K562 (cell line): ENCODE results near the gene OSBPL7. TPM values are rescaled to one million over a fixed set of nuclear protein-coding genes. Genes with fewer than 3 reads are reported as not detected.

Source experiments
- CAMTA2 ChIP-seq: fragments of 250-450 bp; sonication (Bioruptor Pico); conservative IDR thresholded peaks from 2 replicates; pipeline ENCODE4 v1.5.1; 2022
- CTBP1 ChIP-seq: fragments of 450-650 bp; IDR thresholded peaks from 2 replicates; pipeline ENCODE4 v1.6.1; 2016; ENCODE audit warnings: borderline replicate concordance
- HSF4 ChIP-seq: fragments of 250-450 bp; sonication (Bioruptor Pico); IDR thresholded peaks from 2 replicates; pipeline ENCODE4 v2.1.2; 2022; ENCODE audit warnings: mild to moderate bottlenecking, moderate library complexity, borderline replicate concordance
- ILK ChIP-seq: fragments of 450-650 bp; IDR thresholded peaks from 2 replicates; pipeline ENCODE4 v1.6.1; 2016; ENCODE audit warnings: missing genetic modification characterization, low read depth, mild to moderate bottlenecking, missing compliant biosample characterization, moderate library complexity, borderline replicate concordance
- MTF1 ChIP-seq: fragments of 250-450 bp; sonication (Bioruptor Pico); IDR thresholded peaks from 2 replicates; pipeline ENCODE4 v1.9.0; 2021; ENCODE audit warnings: moderate library complexity, mild to moderate bottlenecking, inconsistent platforms, borderline replicate concordance
- MYBL2 ChIP-seq, 2 experiments: fragments of 450-650 bp in 1 of 2; sonication (generic) in 1 of 2; formaldehyde crosslinking in 1 of 2; IDR thresholded peaks; 2 replicates each; pipeline versions ENCODE4 v1.6.1 to v1.8.1; 2017 to 2022; ENCODE audit warnings: borderline replicate concordance in 1 of 2, inconsistent platforms in 1 of 2, low read depth in 1 of 2, mild to moderate bottlenecking in 1 of 2, missing genetic modification reagents in 1 of 2, moderate library complexity in 1 of 2
- NCOA2 ChIP-seq, 2 experiments: fragments of 450-650 bp; IDR thresholded peaks; 2 replicates each; pipeline ENCODE4 v1.6.1; 2018; ENCODE audit warnings: mild to moderate bottlenecking in 2 of 2, moderate library complexity in 1 of 2; ENCODE audit not compliant: partially characterized antibody in 2 of 2
- NFIX ChIP-seq: fragments of 250-450 bp; sonication (Bioruptor Pico); IDR thresholded peaks from 2 replicates; pipeline ENCODE4 v1.4.0; 2020; ENCODE audit warnings: low read depth, mild to moderate bottlenecking, moderate library complexity
- POLR3G ChIP-seq: IDR thresholded peaks from 2 replicates; pipeline ENCODE4 v1.6.1; 2011; ENCODE audit not compliant: insufficient read length, insufficient replicate concordance; ENCODE audit errors: extremely low read depth
- RBM17 ChIP-seq: fragments of 200-400 bp; formaldehyde crosslinking; IDR thresholded peaks from 2 replicates; pipeline ENCODE4 v1.6.1; 2017; ENCODE audit warnings: low read depth, mild to moderate bottlenecking, low read length, borderline replicate concordance
- RCOR1 ChIP-seq, 2 experiments: IDR thresholded peaks; 2 replicates each; pipeline ENCODE4 v1.6.1; 2012; ENCODE audit warnings: low read depth in 2 of 2, low read length in 2 of 2, borderline replicate concordance in 1 of 2, improper control_type of control experiment in 1 of 2
- SMARCA5 ChIP-seq: fragments of 450-650 bp; IDR thresholded peaks from 2 replicates; pipeline ENCODE4 v1.6.1; 2016
- SMARCE1 ChIP-seq: fragments of 450-650 bp; IDR thresholded peaks from 2 replicates; pipeline ENCODE4 v1.7.1; 2016; ENCODE audit warnings: mild to moderate bottlenecking
- STAG1 ChIP-seq: sonication (generic); formaldehyde crosslinking; IDR thresholded peaks from 2 replicates; pipeline ENCODE4 v1.5.0; 2020; ENCODE audit warnings: missing genetic modification reagents, borderline replicate concordance
- TOE1 ChIP-seq, 2 experiments: fragments of 450-650 bp in 1 of 2; sonication (generic) in 1 of 2; formaldehyde crosslinking in 1 of 2; IDR thresholded peaks; 2 replicates each; pipeline versions ENCODE4 v1.7.1 to v1.8.0; 2016 to 2022; ENCODE audit warnings: borderline replicate concordance in 2 of 2, mild to moderate bottlenecking in 2 of 2, antibody characterized with exemption in 1 of 2, inconsistent platforms in 1 of 2, low read depth in 1 of 2, missing genetic modification reagents in 1 of 2, moderate library complexity in 1 of 2
- ZNF274 ChIP-seq: IDR thresholded peaks from 2 replicates; pipeline ENCODE4 v1.6.1; 2011; ENCODE audit warnings: low read depth, mild to moderate bottlenecking, low read length, moderate library complexity, borderline replicate concordance
- ZNF79 ChIP-seq: fragments of 250-450 bp; sonication (Bioruptor Pico); IDR thresholded peaks from 2 replicates; pipeline ENCODE4 v1.4.0; 2020; ENCODE audit warnings: low read depth, mild to moderate bottlenecking, moderate library complexity
- polyA plus RNA-seq, 8 experiments: library from polyadenylated mRNA; depleted of rRNA in 4 of 8; stranded (reverse) in 5 of 8; unstranded in 3 of 8; fragments of >200 nt; fragmentation: Nextera tagmentation in 2 of 8; fragmentation: Illumina TruSeq in 1 of 8; extraction: Ambion mirVana in 2 of 8; extraction: Trizol in 1 of 8; gene quantifications; 2 replicates each; pipeline versions ENCODE4 v1.2.1 to v1.2.3, GENCODE V29; 2011 to 2014; ENCODE audit warnings: inconsistent platforms in 1 of 8, missing spikeins in 1 of 8
- total RNA-seq, 7 experiments: library from RNA; depleted of rRNA in 6 of 7; stranded (reverse); fragments of >200 nt in 6 of 7; fragmentation: Illumina TruSeq in 2 of 7; extraction: Trizol in 2 of 7; gene quantifications; 2 replicates each; pipeline versions ENCODE4 v1.2.1 to v1.2.3, GENCODE V29; 2011 to 2021; ENCODE audit warnings: low replicate concordance in 1 of 7
- TF ChIP-seq, protein P1 (sequence below): IDR thresholded peaks from 2 replicates; pipeline ENCODE4 v1.6.1; 2011; ENCODE audit warnings: borderline replicate concordance, low read depth, mild to moderate bottlenecking, moderate library complexity, low read length; ENCODE audit not compliant: insufficient read depth, poor library complexity, severe bottlenecking
- TF ChIP-seq, protein P2 (sequence below): fragments of 250-450 bp; sonication (Bioruptor Pico); IDR thresholded peaks from 2 replicates; pipeline ENCODE4 v1.8.0; 2021; ENCODE audit warnings: borderline replicate concordance, mild to moderate bottlenecking, moderate library complexity; ENCODE audit not compliant: poor library complexity, severe bottlenecking
- TF ChIP-seq, protein P3 (sequence below), 2 experiments: fragments of 200-800 bp in 1 of 2; sonication (Bioruptor generic) in 1 of 2; sonication (generic) in 1 of 2; formaldehyde crosslinking in 1 of 2; IDR thresholded peaks in 1 of 2; conservative IDR thresholded peaks in 1 of 2; 2 replicates each; pipeline versions ENCODE4 v1.5.0 to v1.6.1; 2016 to 2020; ENCODE audit warnings: missing compliant biosample characterization in 1 of 2, missing genetic modification characterization in 1 of 2, missing genetic modification reagents in 1 of 2
- TF ChIP-seq, protein P4 (sequence below): fragments of 250-450 bp; sonication (Bioruptor Pico); IDR thresholded peaks from 2 replicates; pipeline ENCODE4 v1.5.0; 2021

The OSBPL7 gene
- total and polyA plus RNA-seq, 9 of the 15 experiments (the other 6 are each of a cell fraction or from before 2014, with no cell fraction given): 0.32 to 11.9 (median 5.8) TPM

DNA sequence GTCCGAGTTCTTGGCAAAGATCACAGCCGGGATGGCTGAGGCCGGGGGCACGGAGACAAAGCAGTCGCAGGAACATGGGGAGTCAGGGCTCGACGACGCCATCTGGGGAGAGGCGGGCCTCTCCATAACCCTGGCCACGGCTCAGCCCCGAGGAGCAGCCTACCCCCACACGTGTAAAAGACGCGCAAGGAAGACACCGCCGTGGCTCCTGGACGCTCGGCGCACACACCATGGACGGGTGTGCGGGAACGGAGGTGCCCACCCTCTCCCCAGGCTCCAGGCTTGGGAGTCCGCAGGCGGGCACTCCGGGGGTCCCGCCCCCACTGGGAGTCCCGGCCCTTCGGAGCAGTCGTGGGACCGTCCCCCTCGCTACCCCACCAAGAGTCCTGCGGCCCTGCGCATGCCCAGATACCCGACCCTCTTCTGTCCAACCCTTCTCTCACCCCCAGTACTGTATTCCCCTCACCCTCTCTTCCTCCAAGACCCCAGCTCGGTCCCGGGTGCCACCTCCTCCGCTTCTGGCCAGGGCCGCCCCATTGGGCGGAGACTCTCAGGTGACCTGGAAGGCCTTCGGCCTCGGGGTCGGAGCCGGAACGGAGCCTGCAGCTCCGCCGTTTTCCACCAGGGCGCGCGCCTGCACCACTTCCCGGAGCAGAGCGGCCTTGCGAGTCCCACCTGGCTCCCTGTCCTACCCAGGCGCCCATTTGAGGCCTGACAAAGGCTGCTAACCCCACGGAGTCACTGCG is 19.3 kb upstream of the OSBPL7 start, which contains the start of gene SCRN2 (continued):
- TF ChIP-seq MYBL2 (IDR thresholded peaks at IDR 0.05; ENCODE audit: low read depth) (no peak), MYBL2 (CRISPR knock-in tag; IDR thresholded peaks at IDR 0.05; ENCODE audit: borderline replicate concordance) (no peak), STAG1 (peak; percentile 98), CTBP1 (peak; percentile 65; the same call in 1 of the 2 replicates), TOE1 (IDR thresholded peaks at IDR 0.05; ENCODE audit: borderline replicate concordance) (peak; percentile 63; the same call in 1 of the 2 replicates), TOE1 (CRISPR knock-in tag; IDR thresholded peaks at IDR 0.05; ENCODE audit: borderline replicate concordance, low read depth) (no peak), MTF1 (CRISPR knock-in tag) (no peak), HSF4 (CRISPR knock-in tag) (no peak), SMARCA5 (no peak), ZNF79 (no peak), CAMTA2 (CRISPR knock-in tag) (no peak), RCOR1 (IDR thresholded peaks at IDR 0.05; ENCODE audit: borderline replicate concordance in 1 of 2, low read depth in 2 of 2, low read length in 2 of 2) (peak in 1 of 2 experiments; percentile 51; a peak in 2 of 4 replicates), ZNF274 (no peak), NFIX (CRISPR knock-in tag) (no peak), POLR3G (no peak), SMARCE1 (no peak), NCOA2 (IDR thresholded peaks at IDR 0.05; ENCODE audit: partially characterized antibody in 2 of 2) (no peak), ILK (tag) (no peak), RBM17 (no peak)
- TF ChIP-seq, protein P1, sequence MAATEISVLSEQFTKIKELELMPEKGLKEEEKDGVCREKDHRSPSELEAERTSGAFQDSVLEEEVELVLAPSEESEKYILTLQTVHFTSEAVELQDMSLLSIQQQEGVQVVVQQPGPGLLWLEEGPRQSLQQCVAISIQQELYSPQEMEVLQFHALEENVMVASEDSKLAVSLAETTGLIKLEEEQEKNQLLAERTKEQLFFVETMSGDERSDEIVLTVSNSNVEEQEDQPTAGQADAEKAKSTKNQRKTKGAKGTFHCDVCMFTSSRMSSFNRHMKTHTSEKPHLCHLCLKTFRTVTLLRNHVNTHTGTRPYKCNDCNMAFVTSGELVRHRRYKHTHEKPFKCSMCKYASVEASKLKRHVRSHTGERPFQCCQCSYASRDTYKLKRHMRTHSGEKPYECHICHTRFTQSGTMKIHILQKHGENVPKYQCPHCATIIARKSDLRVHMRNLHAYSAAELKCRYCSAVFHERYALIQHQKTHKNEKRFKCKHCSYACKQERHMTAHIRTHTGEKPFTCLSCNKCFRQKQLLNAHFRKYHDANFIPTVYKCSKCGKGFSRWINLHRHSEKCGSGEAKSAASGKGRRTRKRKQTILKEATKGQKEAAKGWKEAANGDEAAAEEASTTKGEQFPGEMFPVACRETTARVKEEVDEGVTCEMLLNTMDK: no peak
- TF ChIP-seq, protein P2, sequence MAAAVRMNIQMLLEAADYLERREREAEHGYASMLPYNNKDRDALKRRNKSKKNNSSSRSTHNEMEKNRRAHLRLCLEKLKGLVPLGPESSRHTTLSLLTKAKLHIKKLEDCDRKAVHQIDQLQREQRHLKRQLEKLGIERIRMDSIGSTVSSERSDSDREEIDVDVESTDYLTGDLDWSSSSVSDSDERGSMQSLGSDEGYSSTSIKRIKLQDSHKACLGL (CRISPR knock-in tag): no peak
- TF ChIP-seq, protein P3, sequence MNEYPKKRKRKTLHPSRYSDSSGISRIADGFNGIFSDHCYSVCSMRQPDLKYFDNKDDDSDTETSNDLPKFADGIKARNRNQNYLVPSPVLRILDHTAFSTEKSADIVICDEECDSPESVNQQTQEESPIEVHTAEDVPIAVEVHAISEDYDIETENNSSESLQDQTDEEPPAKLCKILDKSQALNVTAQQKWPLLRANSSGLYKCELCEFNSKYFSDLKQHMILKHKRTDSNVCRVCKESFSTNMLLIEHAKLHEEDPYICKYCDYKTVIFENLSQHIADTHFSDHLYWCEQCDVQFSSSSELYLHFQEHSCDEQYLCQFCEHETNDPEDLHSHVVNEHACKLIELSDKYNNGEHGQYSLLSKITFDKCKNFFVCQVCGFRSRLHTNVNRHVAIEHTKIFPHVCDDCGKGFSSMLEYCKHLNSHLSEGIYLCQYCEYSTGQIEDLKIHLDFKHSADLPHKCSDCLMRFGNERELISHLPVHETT (CRISPR knock-in tag; conservative IDR thresholded peaks at IDR 0.05 in 1 of 2, IDR thresholded peaks at IDR 0.05 in 1 of 2): peak in 1 of 2 experiments; percentile 41; a peak in 1 of 4 replicates
- TF ChIP-seq, protein P4, sequence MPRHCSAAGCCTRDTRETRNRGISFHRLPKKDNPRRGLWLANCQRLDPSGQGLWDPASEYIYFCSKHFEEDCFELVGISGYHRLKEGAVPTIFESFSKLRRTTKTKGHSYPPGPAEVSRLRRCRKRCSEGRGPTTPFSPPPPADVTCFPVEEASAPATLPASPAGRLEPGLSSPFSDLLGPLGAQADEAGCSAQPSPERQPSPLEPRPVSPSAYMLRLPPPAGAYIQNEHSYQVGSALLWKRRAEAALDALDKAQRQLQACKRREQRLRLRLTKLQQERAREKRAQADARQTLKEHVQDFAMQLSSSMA (CRISPR knock-in tag): no peak
